Measurements from ENCODE around the gene SDK2. TPM values are rescaled to one million over a fixed set of nuclear protein-coding genes. Genes with fewer than 3 reads are reported as not detected.
A peak's percentile ranks its signal among the peaks of the same experiment; 100 is the strongest.

Gene SDK2
- total RNA-seq, 1 donor from 2014 or later, result 12.3 TPM

DNA sequence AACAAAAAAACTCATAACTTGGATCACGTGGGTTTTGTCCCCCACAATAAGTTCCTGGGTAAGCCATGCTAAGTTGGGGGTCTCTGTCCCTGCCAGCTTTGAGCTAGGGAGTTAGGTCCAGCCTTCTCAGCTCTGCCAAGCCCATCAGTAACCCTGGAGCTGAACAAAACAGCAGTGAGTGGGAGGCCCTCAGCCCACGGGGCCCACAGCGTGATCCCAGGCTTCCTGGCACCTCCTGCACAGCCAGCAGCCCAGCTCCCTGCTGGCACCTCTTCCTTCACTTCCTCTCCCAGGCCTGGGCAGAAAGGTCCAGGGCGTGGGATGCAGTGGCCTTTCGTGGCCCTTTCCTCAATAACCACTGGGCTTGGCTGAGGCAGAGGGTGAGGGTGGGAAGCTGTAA, 296.9 kb downstream of the SDK2 start:
- H3K4me1 Mint-ChIP-seq (ENCODE audit: low read depth, unreplicated experiment), result peaks cover 27% of the 10 kb centered on the region

DNA sequence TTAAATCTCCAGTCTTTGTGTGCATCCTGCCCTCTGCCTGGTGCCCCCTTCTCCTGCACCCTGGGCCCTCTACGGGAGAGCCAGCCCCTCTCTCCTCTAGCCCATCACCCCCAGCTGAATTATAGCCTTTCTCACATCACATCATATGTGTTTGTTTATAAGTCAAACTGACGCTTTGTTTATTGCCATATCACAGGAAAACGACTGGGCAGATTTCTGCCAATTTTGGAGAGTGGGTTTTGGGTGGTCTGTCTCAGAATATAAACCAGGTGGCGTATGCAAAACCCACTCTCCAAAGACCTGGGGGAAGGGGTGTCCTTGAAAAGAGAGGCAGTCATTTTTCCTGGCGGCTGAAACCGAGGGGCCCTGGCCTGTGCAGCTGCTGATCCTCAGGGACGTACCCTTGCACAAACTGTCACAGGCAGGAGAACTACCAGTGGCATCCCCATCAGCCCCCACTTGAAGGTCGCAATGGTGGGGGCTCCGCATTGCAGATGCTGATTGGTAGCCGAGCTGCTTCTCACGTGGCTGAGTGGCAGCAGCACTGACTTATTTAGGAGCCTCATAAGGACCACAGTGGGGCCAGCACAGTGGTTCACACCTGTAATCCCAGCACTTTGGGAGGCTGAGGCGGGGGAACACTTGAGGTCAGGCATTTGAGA, 297.6 kb downstream of the SDK2 start:
- no peak for DNase-seq
- TF ChIP-seq, protein P1, sequence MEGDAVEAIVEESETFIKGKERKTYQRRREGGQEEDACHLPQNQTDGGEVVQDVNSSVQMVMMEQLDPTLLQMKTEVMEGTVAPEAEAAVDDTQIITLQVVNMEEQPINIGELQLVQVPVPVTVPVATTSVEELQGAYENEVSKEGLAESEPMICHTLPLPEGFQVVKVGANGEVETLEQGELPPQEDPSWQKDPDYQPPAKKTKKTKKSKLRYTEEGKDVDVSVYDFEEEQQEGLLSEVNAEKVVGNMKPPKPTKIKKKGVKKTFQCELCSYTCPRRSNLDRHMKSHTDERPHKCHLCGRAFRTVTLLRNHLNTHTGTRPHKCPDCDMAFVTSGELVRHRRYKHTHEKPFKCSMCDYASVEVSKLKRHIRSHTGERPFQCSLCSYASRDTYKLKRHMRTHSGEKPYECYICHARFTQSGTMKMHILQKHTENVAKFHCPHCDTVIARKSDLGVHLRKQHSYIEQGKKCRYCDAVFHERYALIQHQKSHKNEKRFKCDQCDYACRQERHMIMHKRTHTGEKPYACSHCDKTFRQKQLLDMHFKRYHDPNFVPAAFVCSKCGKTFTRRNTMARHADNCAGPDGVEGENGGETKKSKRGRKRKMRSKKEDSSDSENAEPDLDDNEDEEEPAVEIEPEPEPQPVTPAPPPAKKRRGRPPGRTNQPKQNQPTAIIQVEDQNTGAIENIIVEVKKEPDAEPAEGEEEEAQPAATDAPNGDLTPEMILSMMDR (IDR thresholded peaks at IDR 0.05; ENCODE audit: partially characterized antibody, unreplicated experiment), result no peak
- H3K36me3 Mint-ChIP-seq (ENCODE audit: unreplicated experiment), result no peaks in the 10 kb centered on the region
- H3K4me3 Mint-ChIP-seq (ENCODE audit: unreplicated experiment), result no peak overlapping the region
- H3K4me1 Mint-ChIP-seq (ENCODE audit: low read depth, unreplicated experiment), result peaks cover 30% of the 10 kb centered on the region
- H3K27ac Mint-ChIP-seq (ENCODE audit: unreplicated experiment), result peak overlapping the region; percentile 40
- H3K27me3 Mint-ChIP-seq (ENCODE audit: unreplicated experiment), result peaks cover 16% of the 10 kb centered on the region
- H3K9me3 Mint-ChIP-seq (ENCODE audit: unreplicated experiment), result peaks cover 16% of the 10 kb centered on the region

More for the DNA sequence above, 296.9 kb downstream of the SDK2 start:
- Mint-ChIP-seq H3K27me3 (ENCODE audit: unreplicated experiment) (peaks cover 16% of the 10 kb centered on the region), H3K27ac (ENCODE audit: unreplicated experiment) (no peak overlapping the region), H3K4me3 (ENCODE audit: unreplicated experiment) (no peak overlapping the region), H3K36me3 (ENCODE audit: unreplicated experiment) (no peaks in the 10 kb centered on the region), H3K9me3 (ENCODE audit: unreplicated experiment) (peaks cover 16% of the 10 kb centered on the region)
- TF ChIP-seq, protein P1 (IDR thresholded peaks at IDR 0.05; ENCODE audit: partially characterized antibody, unreplicated experiment), result no peak
- DNase-seq, result no peak

DNA sequence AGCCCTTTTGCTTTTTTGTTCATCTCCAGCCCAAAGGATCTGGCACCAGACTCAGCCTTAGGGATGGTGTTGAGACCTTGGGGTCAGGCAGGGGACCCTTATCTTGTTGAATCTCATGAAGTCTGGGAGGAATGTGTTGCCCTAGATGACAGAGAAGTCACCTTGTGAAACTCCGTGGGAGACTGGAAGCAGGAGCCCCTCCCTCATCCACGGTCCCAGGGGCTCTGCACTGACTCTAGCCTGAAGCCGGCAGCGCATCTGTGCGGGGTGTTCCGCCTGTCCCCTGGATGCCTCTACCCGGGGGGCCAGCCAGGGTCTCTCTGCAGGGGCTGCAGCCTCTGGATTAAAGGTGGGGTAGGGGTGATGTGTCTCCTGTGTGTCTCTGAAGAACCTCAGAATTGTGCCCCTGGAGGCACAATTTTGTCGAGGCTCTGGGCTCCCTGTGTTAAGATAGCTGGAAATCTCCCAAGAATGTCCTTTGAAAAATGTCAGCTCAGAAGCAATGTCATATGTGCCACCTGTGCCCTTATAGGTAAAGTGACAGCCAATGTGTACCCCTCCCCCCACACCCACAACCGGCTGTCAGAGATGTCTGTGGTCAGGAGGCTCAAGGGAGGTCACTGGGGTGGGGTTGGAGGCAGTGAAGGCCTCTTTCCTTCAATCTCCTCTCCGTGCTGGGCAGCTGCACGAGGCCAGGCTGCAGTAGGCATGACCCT, 300.3 kb downstream of the SDK2 start:
- TF ChIP-seq, protein P1 (IDR thresholded peaks at IDR 0.05; ENCODE audit: partially characterized antibody, unreplicated experiment), result no peak
- H3K27me3 Mint-ChIP-seq (ENCODE audit: unreplicated experiment), result peaks cover 14% of the 10 kb centered on the region
- peak; percentile 69 for DNase-seq
- H3K36me3 Mint-ChIP-seq (ENCODE audit: unreplicated experiment), result no peaks in the 10 kb centered on the region
- H3K9me3 Mint-ChIP-seq (ENCODE audit: unreplicated experiment), result peaks cover 16% of the 10 kb centered on the region
- H3K27ac Mint-ChIP-seq (ENCODE audit: unreplicated experiment), result peak overlapping the region; percentile 98
- H3K4me1 Mint-ChIP-seq (ENCODE audit: low read depth, unreplicated experiment), result peaks cover 34% of the 10 kb centered on the region
- peak overlapping the region; percentile 80 for H3K4me3 Mint-ChIP-seq (ENCODE audit: unreplicated experiment)

DNA sequence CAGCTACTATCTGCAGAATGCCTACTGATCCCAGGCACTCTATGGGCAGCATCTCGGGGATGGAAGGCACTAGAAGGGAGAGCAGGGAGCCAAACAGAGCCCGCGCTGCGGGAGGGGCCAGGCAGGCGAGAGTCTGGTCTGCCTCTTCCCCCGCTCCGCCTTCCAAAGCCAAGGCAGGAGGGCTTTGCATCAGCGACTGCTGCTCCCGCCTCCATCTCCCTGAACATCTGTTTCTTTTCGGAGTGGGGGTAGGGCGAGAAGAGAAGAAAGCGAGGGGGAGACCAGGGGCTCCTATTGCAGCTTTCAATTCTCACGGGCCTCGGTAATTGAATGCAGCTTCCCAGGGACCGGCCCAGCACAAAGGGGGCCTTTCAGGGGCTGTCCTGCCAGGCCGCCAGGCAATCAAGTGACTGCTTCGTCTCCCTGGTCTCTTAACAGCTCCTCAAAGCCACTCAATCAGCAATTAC, 301.0 kb downstream of the SDK2 start:
- Mint-ChIP-seq H3K27me3 (ENCODE audit: unreplicated experiment) (peaks cover 14% of the 10 kb centered on the region), H3K27ac (ENCODE audit: unreplicated experiment) (peak overlapping the region; percentile 98), H3K4me1 (ENCODE audit: low read depth, unreplicated experiment) (peaks cover 37% of the 10 kb centered on the region), H3K4me3 (ENCODE audit: unreplicated experiment) (peak overlapping the region; percentile 80), H3K36me3 (ENCODE audit: unreplicated experiment) (no peaks in the 10 kb centered on the region), H3K9me3 (ENCODE audit: unreplicated experiment) (peaks cover 16% of the 10 kb centered on the region)
- TF ChIP-seq, protein P1 (IDR thresholded peaks at IDR 0.05; ENCODE audit: partially characterized antibody, unreplicated experiment), result no peak
- DNase-seq, result peak; percentile 90

Data from glutamatergic neuron (in vitro differentiated cells).